Stimulated activated naive CD8-positive, alpha-beta T cell treated with anti-CD3 and anti-CD28 coated beads, Interleukin-15, Interleukin-2, amounts not matched to agents 100 ng/mL and 50 ng/mL, for 24 hours (primary cell): ENCODE data around the gene SYT8.
"Not testable (repeated sequence)": the region's sequence is repeated elsewhere in the genome, so short reads cannot be mapped to it uniquely, and the experiment has no call there.

ENCODE experiments used
- H3K27ac Mint-ChIP-seq: one replicate; pipeline ENCODE4 v1.8.0; 2021; ENCODE audit warnings: mild to moderate bottlenecking, mixed read lengths
- H3K27me3 Mint-ChIP-seq: one replicate; pipeline ENCODE4 v1.8.0; 2021; ENCODE audit warnings: mixed read lengths
- H3K36me3 Mint-ChIP-seq: one replicate; pipeline ENCODE4 v1.8.0; 2021; ENCODE audit warnings: low read depth, mixed read lengths
- H3K4me1 Mint-ChIP-seq: one replicate; pipeline ENCODE4 v1.8.0; 2021; ENCODE audit warnings: low read depth, mixed read lengths
- H3K4me3 Mint-ChIP-seq: one replicate; pipeline ENCODE4 v1.8.0; 2021; ENCODE audit warnings: mild to moderate bottlenecking, mixed read lengths
- H3K9me3 Mint-ChIP-seq: one replicate; pipeline ENCODE4 v1.8.0; 2021; ENCODE audit warnings: mixed read lengths

Gene SYT8

GRCh38 chr11:1812274-1812673 lies 22.5 kb upstream of the SYT8 start:
- Mint-ChIP-seq H3K4me1 (no peaks in the 10 kb centered on the region), H3K27me3 (peaks cover 3% of the 10 kb centered on the region), H3K27ac (no peak overlapping the region), H3K36me3 (no peaks in the 10 kb centered on the region), H3K9me3 (no peaks in the 10 kb centered on the region), H3K4me3 (no peak overlapping the region)

- H3K4me3 Mint-ChIP-seq = no peak overlapping the region
- no peaks in the 10 kb centered on the region for H3K9me3 Mint-ChIP-seq
- H3K4me1 Mint-ChIP-seq = no peaks in the 10 kb centered on the region
- no peak overlapping the region for H3K27ac Mint-ChIP-seq
- H3K36me3 Mint-ChIP-seq = no peaks in the 10 kb centered on the region
- peaks cover 3% of the 10 kb centered on the region for H3K27me3 Mint-ChIP-seq
These were observed 22.0 kb upstream of the SYT8 start for GRCh38 chr11:1812801-1813200.

- H3K27me3 Mint-ChIP-seq, H3K36me3 Mint-ChIP-seq: not testable (repeated sequence)
These were observed 21.4 kb upstream of the SYT8 start for GRCh38 chr11:1813356-1813755.

GRCh38 chr11:1814691-1815090 lies 20.1 kb upstream of the SYT8 start:
- no peaks in the 10 kb centered on the region for H3K9me3 Mint-ChIP-seq
- H3K27ac Mint-ChIP-seq = no peak overlapping the region
- H3K4me1 Mint-ChIP-seq = no peaks in the 10 kb centered on the region
- H3K27me3 Mint-ChIP-seq = peaks cover 3% of the 10 kb centered on the region
- H3K4me3 Mint-ChIP-seq = no peak overlapping the region
- no peaks in the 10 kb centered on the region for H3K36me3 Mint-ChIP-seq

More at GRCh38 chr11:1813356-1813755, 21.4 kb upstream of the SYT8 start:
- H3K9me3 Mint-ChIP-seq, H3K4me1 Mint-ChIP-seq, H3K27ac Mint-ChIP-seq, H3K4me3 Mint-ChIP-seq: not testable (repeated sequence)

- H3K4me3 Mint-ChIP-seq = no peak overlapping the region
- peaks cover 6% of the 10 kb centered on the region for H3K27me3 Mint-ChIP-seq
- H3K27ac Mint-ChIP-seq = no peak overlapping the region
- H3K9me3 Mint-ChIP-seq = no peaks in the 10 kb centered on the region
- no peaks in the 10 kb centered on the region for H3K4me1 Mint-ChIP-seq
- H3K36me3 Mint-ChIP-seq = no peaks in the 10 kb centered on the region
These were observed 19.5 kb upstream of the SYT8 start for GRCh38 chr11:1815311-1815710.

GRCh38 chr11:1815751-1816150 lies 19.0 kb upstream of the SYT8 start:
- Mint-ChIP-seq H3K27me3 (peaks cover 8% of the 10 kb centered on the region), H3K4me1 (no peaks in the 10 kb centered on the region), H3K4me3 (no peak overlapping the region), H3K9me3 (no peaks in the 10 kb centered on the region), H3K27ac (no peak overlapping the region), H3K36me3 (no peaks in the 10 kb centered on the region)

GRCh38 chr11:1817000-1817399 lies 17.8 kb upstream of the SYT8 start:
- H3K36me3 Mint-ChIP-seq = no peaks in the 10 kb centered on the region
- H3K27ac Mint-ChIP-seq = no peak overlapping the region
- no peaks in the 10 kb centered on the region for H3K4me1 Mint-ChIP-seq
- no peak overlapping the region for H3K4me3 Mint-ChIP-seq
- H3K27me3 Mint-ChIP-seq = peaks cover 8% of the 10 kb centered on the region
- H3K9me3 Mint-ChIP-seq = no peaks in the 10 kb centered on the region

- Mint-ChIP-seq H3K27ac (no peak overlapping the region), H3K36me3 (no peaks in the 10 kb centered on the region), H3K27me3 (peaks cover 4% of the 10 kb centered on the region), H3K9me3 (no peaks in the 10 kb centered on the region), H3K4me1 (no peaks in the 10 kb centered on the region), H3K4me3 (no peak overlapping the region)
These were observed 17.3 kb upstream of the SYT8 start for GRCh38 chr11:1817511-1817910.

GRCh38 chr11:1819074-1819473 lies 15.7 kb upstream of the SYT8 start:
- no peak overlapping the region for H3K4me3 Mint-ChIP-seq
- no peaks in the 10 kb centered on the region for H3K9me3 Mint-ChIP-seq
- no peak overlapping the region for H3K27ac Mint-ChIP-seq
- H3K4me1 Mint-ChIP-seq = no peaks in the 10 kb centered on the region
- H3K27me3 Mint-ChIP-seq = peaks cover 4% of the 10 kb centered on the region
- no peaks in the 10 kb centered on the region for H3K36me3 Mint-ChIP-seq

GRCh38 chr11:1820463-1821325 lies 14.1 kb upstream of the SYT8 start:
- Mint-ChIP-seq H3K36me3 (no peaks in the 10 kb centered on the region), H3K27me3 (peaks cover 4% of the 10 kb centered on the region), H3K27ac (no peak overlapping the region), H3K4me1 (no peaks in the 10 kb centered on the region), H3K9me3 (no peaks in the 10 kb centered on the region), H3K4me3 (no peak overlapping the region)

GRCh38 chr11:1821562-1821961 lies 13.2 kb upstream of the SYT8 start:
- Mint-ChIP-seq H3K4me1 (no peaks in the 10 kb centered on the region), H3K4me3 (no peak overlapping the region), H3K27ac (no peak overlapping the region), H3K9me3 (no peaks in the 10 kb centered on the region), H3K27me3 (peaks cover 4% of the 10 kb centered on the region), H3K36me3 (no peaks in the 10 kb centered on the region)

- H3K4me1 Mint-ChIP-seq = no peaks in the 10 kb centered on the region
- no peaks in the 10 kb centered on the region for H3K9me3 Mint-ChIP-seq
- no peaks in the 10 kb centered on the region for H3K36me3 Mint-ChIP-seq
- peaks cover 4% of the 10 kb centered on the region for H3K27me3 Mint-ChIP-seq
- H3K27ac Mint-ChIP-seq = no peak overlapping the region
- H3K4me3 Mint-ChIP-seq = no peak overlapping the region
These were observed 12.0 kb upstream of the SYT8 start for GRCh38 chr11:1822648-1823375.

GRCh38 chr11:1823376-1824220 lies 11.2 kb upstream of the SYT8 start:
- Mint-ChIP-seq H3K36me3 (no peaks in the 10 kb centered on the region), H3K4me1 (no peaks in the 10 kb centered on the region), H3K9me3 (no peaks in the 10 kb centered on the region), H3K27me3 (peaks cover 4% of the 10 kb centered on the region), H3K4me3 (no peak overlapping the region), H3K27ac (no peak overlapping the region)

GRCh38 chr11:1824221-1825038 lies 10.4 kb upstream of the SYT8 start:
- Mint-ChIP-seq H3K4me1 (no peaks in the 10 kb centered on the region), H3K36me3 (no peaks in the 10 kb centered on the region), H3K4me3 (no peak overlapping the region), H3K27ac (no peak overlapping the region), H3K27me3 (peaks cover 4% of the 10 kb centered on the region), H3K9me3 (no peaks in the 10 kb centered on the region)
